H9 (cell line): ENCODE results near the gene C15orf61. TPM values are rescaled to one million over a fixed set of nuclear protein-coding genes. Genes with fewer than 3 reads are reported as not detected.

Experiments
- DNase-seq: peaks from one replicate; pipeline ENCODE4 v3.0.0-alpha.2; 2017
- H2AFZ ChIP-seq: one replicate; pipeline ENCODE4 v1.6.1; 2013; ENCODE audit warnings: mild to moderate bottlenecking, low read length, control low read depth, moderate library complexity
- H2AK5ac ChIP-seq: 2 replicates; pipeline ENCODE4 v1.6.1; 2013; ENCODE audit warnings: low read length, control low read depth, mixed read lengths; ENCODE audit not compliant: insufficient read length
- H2BK120ac ChIP-seq: one replicate; pipeline ENCODE4 v1.6.1; 2013; ENCODE audit warnings: low read depth, mild to moderate bottlenecking, low read length, control low read depth, inconsistent platforms; ENCODE audit not compliant: poor library complexity, severe bottlenecking
- H2BK12ac ChIP-seq: 2 replicates; pipeline ENCODE4 v1.6.1; 2013; ENCODE audit warnings: low read length, control low read depth, mixed read lengths, low read depth; ENCODE audit not compliant: insufficient read length
- H2BK15ac ChIP-seq: 2 replicates; pipeline ENCODE4 v1.6.1; 2013; ENCODE audit warnings: low read depth, low read length, control low read depth
- H2BK20ac ChIP-seq: one replicate; pipeline ENCODE4 v1.6.1; 2013; ENCODE audit warnings: low read depth, mild to moderate bottlenecking, low read length, control low read depth, inconsistent platforms; ENCODE audit not compliant: poor library complexity, severe bottlenecking
- H2BK5ac ChIP-seq: 2 replicates; pipeline ENCODE4 v1.6.1; 2013; ENCODE audit warnings: low read length, control low read depth, mixed read lengths; ENCODE audit not compliant: insufficient read length
- H3K14ac ChIP-seq: 2 replicates; pipeline ENCODE4 v1.6.1; 2013; ENCODE audit warnings: low read length, control low read depth; ENCODE audit not compliant: insufficient read depth
- H3K18ac ChIP-seq: 2 replicates; pipeline ENCODE4 v1.6.1; 2013; ENCODE audit warnings: low read depth, mild to moderate bottlenecking, mixed read lengths, low read length, control low read depth; ENCODE audit not compliant: insufficient read length
- H3K23ac ChIP-seq: 2 replicates; pipeline ENCODE4 v1.6.1; 2013; ENCODE audit warnings: low read length, control low read depth, mixed read lengths, low read depth; ENCODE audit not compliant: insufficient read length
- H3K23me2 ChIP-seq: 2 replicates; pipeline ENCODE4 v1.6.1; 2013; ENCODE audit warnings: low read depth, mild to moderate bottlenecking, mixed read lengths, low read length, control low read depth; ENCODE audit not compliant: insufficient read length, poor library complexity, severe bottlenecking
- H3K27ac ChIP-seq: 2 replicates; pipeline ENCODE4 v1.5.1; 2013; ENCODE audit warnings: low read length, control low read depth, mixed read lengths, low read depth; ENCODE audit not compliant: insufficient read length
- H3K27me3 ChIP-seq: 2 replicates; pipeline ENCODE4 v1.6.1; 2013; ENCODE audit warnings: low read length, control low read depth, inconsistent platforms; ENCODE audit not compliant: insufficient read depth
- H3K4ac ChIP-seq: 2 replicates; pipeline ENCODE4 v1.6.1; 2013; ENCODE audit warnings: low read depth, mild to moderate bottlenecking, control low read depth, inconsistent platforms, low read length, moderate library complexity
- H3K4me1 ChIP-seq: 2 replicates; pipeline ENCODE4 v1.6.1; 2013; ENCODE audit warnings: low read length, control low read depth, inconsistent platforms; ENCODE audit not compliant: insufficient read depth
- H3K4me2 ChIP-seq: 2 replicates; pipeline ENCODE4 v1.6.1; 2013; ENCODE audit warnings: low read length, control low read depth, mixed read lengths; ENCODE audit not compliant: insufficient read length, insufficient read depth
- H3K56ac ChIP-seq: 2 replicates; pipeline ENCODE4 v1.6.1; 2013; ENCODE audit warnings: low read depth, mild to moderate bottlenecking, mixed read lengths, low read length, control low read depth; ENCODE audit not compliant: insufficient read length
- H3K79me1 ChIP-seq: 2 replicates; pipeline ENCODE4 v1.6.1; 2013; ENCODE audit warnings: low read depth, mild to moderate bottlenecking, moderate library complexity, low read length, control low read depth, inconsistent platforms; ENCODE audit not compliant: insufficient read depth, poor library complexity, severe bottlenecking
- H3K79me2 ChIP-seq: 2 replicates; pipeline ENCODE4 v1.6.1; 2013; ENCODE audit warnings: low read length, control low read depth, inconsistent platforms; ENCODE audit not compliant: insufficient read depth
- H3K9ac ChIP-seq: 2 replicates; pipeline ENCODE4 v1.6.1; 2013; ENCODE audit warnings: low read length, control low read depth, mixed read lengths; ENCODE audit not compliant: insufficient read length; ENCODE audit errors: extremely low read depth
- H3K9me3 ChIP-seq: one replicate; pipeline ENCODE4 v1.6.1; 2013; ENCODE audit warnings: low read depth, low read length, inconsistent platforms; ENCODE audit not compliant: control insufficient read depth
- H3T11ph ChIP-seq: one replicate; pipeline ENCODE4 v1.6.1; 2013; ENCODE audit warnings: mild to moderate bottlenecking, low read length, control low read depth, inconsistent platforms
- H4K20me1 ChIP-seq: one replicate; pipeline ENCODE4 v1.6.1; 2013; ENCODE audit not compliant: control insufficient read depth, insufficient read length, insufficient read depth
- H4K5ac ChIP-seq: 2 replicates; pipeline ENCODE4 v1.6.1; 2013; ENCODE audit warnings: low read depth, mild to moderate bottlenecking, mixed read lengths, low read length, control low read depth; ENCODE audit not compliant: insufficient read length
- H4K8ac ChIP-seq: replicated peaks from 2 replicates; pipeline ENCODE4 v1.6.1; 2013; ENCODE audit warnings: low read length, control low read depth, mixed read lengths, low read depth; ENCODE audit not compliant: insufficient read length
- H4K91ac ChIP-seq: 2 replicates; pipeline ENCODE4 v1.6.1; 2013; ENCODE audit warnings: low read depth, mild to moderate bottlenecking, moderate library complexity, mixed read lengths, low read length, control low read depth; ENCODE audit not compliant: insufficient read length
- H3K27ac Mint-ChIP-seq, 3 experiments: 2 replicates in 2 of 3; 3 replicates in 1 of 3; pipeline ENCODE4 v1.8.0; 2020 to 2021; ENCODE audit warnings: mixed read lengths in 3 of 3, mild to moderate bottlenecking in 1 of 3, moderate library complexity in 1 of 3
- H3K27me3 Mint-ChIP-seq: 2 replicates; pipeline ENCODE4 v1.8.0; 2021; ENCODE audit warnings: low read depth, mild to moderate bottlenecking, moderate library complexity, mixed read lengths
- H3K36me3 Mint-ChIP-seq, 3 experiments: 2 replicates in 2 of 3; 3 replicates in 1 of 3; pipeline ENCODE4 v1.8.0; 2020 to 2021; ENCODE audit warnings: low read depth in 3 of 3, mixed read lengths in 3 of 3; ENCODE audit not compliant: insufficient read depth in 1 of 3
- H3K4me1 Mint-ChIP-seq, 2 experiments: 2 replicates each; pipeline ENCODE4 v1.8.0; 2020; ENCODE audit warnings: mixed read lengths in 2 of 2
- H3K4me3 Mint-ChIP-seq, 2 experiments: 2 replicates in 1 of 2; 3 replicates in 1 of 2; pipeline ENCODE4 v1.8.0; 2020 to 2021; ENCODE audit warnings: mild to moderate bottlenecking in 2 of 2, mixed read lengths in 2 of 2, moderate library complexity in 1 of 2
- H3K9me3 Mint-ChIP-seq, 2 experiments: 2 replicates in 1 of 2; 3 replicates in 1 of 2; pipeline ENCODE4 v1.8.0; 2020; ENCODE audit warnings: mild to moderate bottlenecking in 2 of 2, mixed read lengths in 2 of 2, moderate library complexity in 1 of 2
- WGBS: extraction: QIAGEN DNeasy Blood & Tissue Kit; methylation state at CpG from one replicate; pipeline ENCODE4 v1.1.7; 2013; ENCODE audit warnings: missing lambda C conversion rate, low lambda C conversion rate, mixed read lengths; ENCODE audit not compliant: insufficient read length; ENCODE audit errors: extremely low coverage; 5-methylcytosine and 5-hydroxymethylcytosine counted together
- total RNA-seq: library from RNA; stranded (reverse); gene quantifications from 2 replicates; pipeline ENCODE4 v1.2.1, GENCODE V29; 2021
- TF ChIP-seq, protein P1 (sequence below): fragments of 200-600 bp; sonication (generic); conservative IDR thresholded peaks from 3 replicates; pipeline ENCODE4 v1.8.0; 2021; ENCODE audit warnings: antibody characterized with exemption, mild to moderate bottlenecking

The C15orf61 gene
- total RNA-seq, 1 experiment from 2014 or later, result 2.6 TPM

DNA sequence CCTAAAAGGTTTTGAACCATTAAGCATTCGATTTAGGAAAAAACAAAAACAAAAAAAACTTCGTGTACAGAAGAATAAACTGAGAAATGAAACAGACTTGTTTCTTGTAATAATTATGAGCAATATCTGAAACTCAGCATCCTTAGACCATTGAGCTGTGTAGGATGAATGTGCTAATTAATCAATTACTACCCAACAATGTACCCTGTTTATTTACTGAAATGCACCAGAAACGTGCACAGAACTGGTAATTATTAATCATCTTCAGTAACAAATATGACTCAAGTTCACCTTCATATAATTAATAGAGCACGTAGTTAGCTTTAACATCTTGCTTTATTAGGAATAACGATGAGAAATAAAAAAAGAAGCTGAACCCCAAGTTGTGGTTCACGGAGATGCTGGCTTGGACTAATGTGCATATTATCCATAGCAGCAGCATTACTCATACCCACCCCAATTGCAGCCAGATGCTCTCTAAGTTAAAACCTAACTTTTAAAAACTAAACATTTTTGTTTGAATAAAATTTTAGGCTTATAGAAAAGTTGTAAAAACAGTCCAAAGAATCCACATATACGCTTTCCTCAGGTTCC lies 10.2 kb upstream of the C15orf61 start:
- H3K23me2 ChIP-seq, result no peaks in the 10 kb centered on the region

More for the DNA sequence above, 10.2 kb upstream of the C15orf61 start:
- Histone ChIP-seq H3K14ac (no peak overlapping the region), H2BK15ac (no peak overlapping the region), H2BK12ac (no peak overlapping the region), H2BK20ac (no peak overlapping the region), H3K79me1 (no peaks in the 10 kb centered on the region), H3K27ac (no peak overlapping the region), H3K4ac (no peak overlapping the region), H3K56ac (no peak overlapping the region), H2BK5ac (no peak overlapping the region), H3K27me3 (no peaks in the 10 kb centered on the region), H3K4me1 (no peaks in the 10 kb centered on the region; the same call in 1 of the 2 replicates), H3T11ph (no peak overlapping the region), H3K79me2 (no peaks in the 10 kb centered on the region), H2AK5ac (no peak overlapping the region), H3K4me2 (no peak overlapping the region), H4K8ac (no peak overlapping the region), H2BK120ac (no peak overlapping the region), H4K5ac (no peak overlapping the region), H3K18ac (no peak overlapping the region), H4K20me1 (no peaks in the 10 kb centered on the region), H3K9ac (no peak overlapping the region), H4K91ac (no peak overlapping the region), H2AFZ (no peak overlapping the region), H3K9me3 (no peaks in the 10 kb centered on the region), H3K23ac (no peak overlapping the region)
- Mint-ChIP-seq H3K27me3 (no peaks in the 10 kb centered on the region), H3K4me1 (no peaks in the 10 kb centered on the region), H3K4me3 (no peak overlapping the region), H3K27ac (no peak overlapping the region), H3K36me3 (peaks cover 0 to 14% (median 0%) of the 10 kb centered on the region in 3 experiments; a peak in 2 of 7 replicates), H3K9me3 (no peaks in the 10 kb centered on the region)
- DNase-seq, result no peak
- no CpG with 5 or more reads among the region's 7 CpGs for WGBS
- TF ChIP-seq, protein P1, sequence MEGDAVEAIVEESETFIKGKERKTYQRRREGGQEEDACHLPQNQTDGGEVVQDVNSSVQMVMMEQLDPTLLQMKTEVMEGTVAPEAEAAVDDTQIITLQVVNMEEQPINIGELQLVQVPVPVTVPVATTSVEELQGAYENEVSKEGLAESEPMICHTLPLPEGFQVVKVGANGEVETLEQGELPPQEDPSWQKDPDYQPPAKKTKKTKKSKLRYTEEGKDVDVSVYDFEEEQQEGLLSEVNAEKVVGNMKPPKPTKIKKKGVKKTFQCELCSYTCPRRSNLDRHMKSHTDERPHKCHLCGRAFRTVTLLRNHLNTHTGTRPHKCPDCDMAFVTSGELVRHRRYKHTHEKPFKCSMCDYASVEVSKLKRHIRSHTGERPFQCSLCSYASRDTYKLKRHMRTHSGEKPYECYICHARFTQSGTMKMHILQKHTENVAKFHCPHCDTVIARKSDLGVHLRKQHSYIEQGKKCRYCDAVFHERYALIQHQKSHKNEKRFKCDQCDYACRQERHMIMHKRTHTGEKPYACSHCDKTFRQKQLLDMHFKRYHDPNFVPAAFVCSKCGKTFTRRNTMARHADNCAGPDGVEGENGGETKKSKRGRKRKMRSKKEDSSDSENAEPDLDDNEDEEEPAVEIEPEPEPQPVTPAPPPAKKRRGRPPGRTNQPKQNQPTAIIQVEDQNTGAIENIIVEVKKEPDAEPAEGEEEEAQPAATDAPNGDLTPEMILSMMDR, result no peak
